ENCODE results near the gene ZNF91. TPM values are rescaled to one million over a fixed set of nuclear protein-coding genes. Genes with fewer than 3 reads are reported as not detected.

Gene ZNF91
- total RNA-seq, 1 experiment from 2014 or later: 43.5 TPM

DNA sequence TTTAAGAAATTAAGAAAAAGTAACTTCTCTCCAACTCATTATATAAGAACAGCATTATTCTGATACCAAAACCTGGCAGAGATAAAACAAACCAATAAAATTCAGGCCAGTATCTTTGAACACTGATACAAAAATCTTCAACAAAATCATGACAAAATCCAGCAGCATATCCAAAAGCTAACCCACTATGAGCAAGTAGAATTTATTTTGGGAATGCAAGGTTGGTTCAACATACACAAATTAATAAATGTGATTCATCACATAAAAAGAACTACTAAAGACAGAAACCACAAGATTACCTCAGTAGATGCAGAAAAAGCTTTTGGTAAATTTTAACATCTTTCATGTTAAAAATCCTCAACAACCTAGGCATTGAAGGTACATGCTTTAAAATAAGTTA, 12.3 kb downstream of the ZNF91 start:
- Mint-ChIP-seq H3K9me3 (peaks cover 7 to 72% of the 10 kb centered on the region in 2 experiments; a peak in 4 of 5 replicates), H3K27me3 (ENCODE audit: low read depth) (no peaks in the 10 kb centered on the region), H3K27ac (no peak overlapping the region), H3K4me3 (no peak overlapping the region), H3K36me3 (ENCODE audit: insufficient read depth in 1 of 3, low read depth in 3 of 3) (peaks cover 46 to 80% (median 71%) of the 10 kb centered on the region in 3 experiments), H3K4me1 (peaks cover 7 to 18% of the 10 kb centered on the region in 2 experiments; a peak in 3 of 4 replicates)
- Histone ChIP-seq H2AK5ac (ENCODE audit: insufficient read length, low read length) (no peak overlapping the region), H2AFZ (ENCODE audit: low read length) (no peak overlapping the region), H3K23me2 (ENCODE audit: insufficient read length, low read depth, low read length, poor library complexity, severe bottlenecking) (no peaks in the 10 kb centered on the region), H3K23ac (ENCODE audit: insufficient read length, low read depth, low read length) (no peak overlapping the region), H2BK5ac (ENCODE audit: insufficient read length, low read length) (no peak overlapping the region), H3K14ac (ENCODE audit: insufficient read depth, low read length) (no peak overlapping the region), H3K4me1 (ENCODE audit: insufficient read depth, low read length) (no peaks in the 10 kb centered on the region), H3K9ac (ENCODE audit: extremely low read depth, insufficient read length, low read length) (no peak overlapping the region), H4K5ac (ENCODE audit: insufficient read length, low read depth, low read length) (no peak overlapping the region), H4K20me1 (ENCODE audit: control insufficient read depth, insufficient read depth, insufficient read length) (no peaks in the 10 kb centered on the region), H2BK20ac (ENCODE audit: low read depth, low read length, poor library complexity, severe bottlenecking) (no peak overlapping the region), H3K27me3 (ENCODE audit: insufficient read depth, low read length) (no peaks in the 10 kb centered on the region), H4K91ac (ENCODE audit: insufficient read length, low read depth, low read length) (no peak overlapping the region), H2BK12ac (ENCODE audit: insufficient read length, low read depth, low read length) (no peak overlapping the region), H3K79me1 (ENCODE audit: insufficient read depth, low read depth, low read length, poor library complexity, severe bottlenecking) (peaks cover 5% of the 10 kb centered on the region), H4K8ac (replicated peaks; ENCODE audit: insufficient read length, low read depth, low read length) (no peak overlapping the region), H3K4ac (ENCODE audit: low read depth, low read length) (no peak overlapping the region), H3T11ph (ENCODE audit: low read length) (no peak overlapping the region), H3K27ac (ENCODE audit: insufficient read length, low read depth, low read length) (no peak overlapping the region), H2BK120ac (ENCODE audit: low read depth, low read length, poor library complexity, severe bottlenecking) (no peak overlapping the region), H3K4me2 (ENCODE audit: insufficient read depth, insufficient read length, low read length) (no peak overlapping the region), H3K56ac (ENCODE audit: insufficient read length, low read depth, low read length) (no peak overlapping the region), H2BK15ac (ENCODE audit: low read depth, low read length) (no peak overlapping the region), H3K18ac (ENCODE audit: insufficient read length, low read depth, low read length) (no peak overlapping the region), H3K9me3 (ENCODE audit: control insufficient read depth, low read depth, low read length) (no peaks in the 10 kb centered on the region), H3K79me2 (ENCODE audit: insufficient read depth, low read length) (peaks cover 13% of the 10 kb centered on the region; the same call in 1 of the 2 replicates)
- TF ChIP-seq, protein P1, sequence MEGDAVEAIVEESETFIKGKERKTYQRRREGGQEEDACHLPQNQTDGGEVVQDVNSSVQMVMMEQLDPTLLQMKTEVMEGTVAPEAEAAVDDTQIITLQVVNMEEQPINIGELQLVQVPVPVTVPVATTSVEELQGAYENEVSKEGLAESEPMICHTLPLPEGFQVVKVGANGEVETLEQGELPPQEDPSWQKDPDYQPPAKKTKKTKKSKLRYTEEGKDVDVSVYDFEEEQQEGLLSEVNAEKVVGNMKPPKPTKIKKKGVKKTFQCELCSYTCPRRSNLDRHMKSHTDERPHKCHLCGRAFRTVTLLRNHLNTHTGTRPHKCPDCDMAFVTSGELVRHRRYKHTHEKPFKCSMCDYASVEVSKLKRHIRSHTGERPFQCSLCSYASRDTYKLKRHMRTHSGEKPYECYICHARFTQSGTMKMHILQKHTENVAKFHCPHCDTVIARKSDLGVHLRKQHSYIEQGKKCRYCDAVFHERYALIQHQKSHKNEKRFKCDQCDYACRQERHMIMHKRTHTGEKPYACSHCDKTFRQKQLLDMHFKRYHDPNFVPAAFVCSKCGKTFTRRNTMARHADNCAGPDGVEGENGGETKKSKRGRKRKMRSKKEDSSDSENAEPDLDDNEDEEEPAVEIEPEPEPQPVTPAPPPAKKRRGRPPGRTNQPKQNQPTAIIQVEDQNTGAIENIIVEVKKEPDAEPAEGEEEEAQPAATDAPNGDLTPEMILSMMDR (conservative IDR thresholded peaks at IDR 0.05): no peak
- DNase-seq: no peak

All from H9 (cell line).